H7 (cell line): ENCODE data around the gene DDA1. TPM values are rescaled to one million over a fixed set of nuclear protein-coding genes. Genes with fewer than 3 reads are reported as not detected.
"Not testable (repeated sequence)": the region's sequence is repeated elsewhere in the genome, so short reads cannot be mapped to it uniquely, and the experiment has no call there.

ENCODE experiments used
- DNase-seq: peaks from one replicate; pipeline ENCODE4 v3.0.0; 2012
- H3K27me3 ChIP-seq: 2 replicates; pipeline ENCODE4 v1.6.0; 2011; ENCODE audit warnings: mild to moderate bottlenecking, low read length; ENCODE audit not compliant: control insufficient read depth, insufficient read depth
- H3K36me3 ChIP-seq: replicated peaks from 2 replicates; pipeline ENCODE4 v1.5.1; 2011; ENCODE audit warnings: low read length; ENCODE audit not compliant: control insufficient read depth, insufficient read depth
- H3K4me3 ChIP-seq: 2 replicates; pipeline ENCODE4 v1.5.1; 2011; ENCODE audit warnings: low read depth, mild to moderate bottlenecking, control low read depth, low read length, moderate library complexity; ENCODE audit not compliant: insufficient read depth
- total RNA-seq: library from RNA; depleted of rRNA; stranded (reverse); fragments of >200 nt; shearing (Covaris generic); gene quantifications from 2 replicates; pipeline ENCODE4 v1.2.3, GENCODE V29; 2014

Gene DDA1
- total RNA-seq, 1 experiment from 2014 or later: 50.8 TPM

- Histone ChIP-seq H3K36me3 (peaks cover 21% of the 10 kb centered on the region), H3K4me3 (peak within 1 kb of the TSS; percentile 68), H3K27me3 (peaks cover 6% of the 10 kb centered on the region; the same call in 1 of the 2 replicates)
- DNase-seq: peak; percentile 91
Measured at GRCh38 chr19:17281391-17282304, 27.7 kb upstream of the DDA1 start, which contains the start of gene ANKLE1. ANKLE1 (plus strand) TSS chr19:17281901; CDS start chr19:17281921, 20 bp downstream.

GRCh38 chr19:17282488-17283125, 26.8 kb upstream of the DDA1 start:
- DNase-seq: peak; percentile 97
- Histone ChIP-seq H3K4me3 (peak overlapping the region; percentile 68), H3K27me3 (peaks cover 6% of the 10 kb centered on the region; the same call in 1 of the 2 replicates), H3K36me3 (peaks cover 17% of the 10 kb centered on the region)

- no peak for DNase-seq
- Histone ChIP-seq H3K4me3 (no peak overlapping the region), H3K36me3 (peaks cover 17% of the 10 kb centered on the region), H3K27me3 (peaks cover 6% of the 10 kb centered on the region; the same call in 1 of the 2 replicates)
Measured at GRCh38 chr19:17283504-17283996, 25.8 kb upstream of the DDA1 start.

GRCh38 chr19:17285415-17286135, 23.8 kb upstream of the DDA1 start:
- peaks cover 6% of the 10 kb centered on the region; the same call in 1 of the 2 replicates for H3K27me3 ChIP-seq
- no peak for DNase-seq
- H3K36me3 ChIP-seq: peaks cover 15% of the 10 kb centered on the region
- no peak overlapping the region for H3K4me3 ChIP-seq

GRCh38 chr19:17286263-17286662, 23.1 kb upstream of the DDA1 start:
- Histone ChIP-seq H3K4me3 (no peak overlapping the region), H3K27me3 (peaks cover 6% of the 10 kb centered on the region; the same call in 1 of the 2 replicates), H3K36me3 (peaks cover 15% of the 10 kb centered on the region)
- no peak for DNase-seq

GRCh38 chr19:17286752-17287151, 22.6 kb upstream of the DDA1 start:
- peaks cover 15% of the 10 kb centered on the region for H3K36me3 ChIP-seq
- H3K4me3 ChIP-seq: no peak overlapping the region
- peaks cover 6% of the 10 kb centered on the region; the same call in 1 of the 2 replicates for H3K27me3 ChIP-seq
- DNase-seq: no peak

GRCh38 chr19:17289489-17289888, 19.9 kb upstream of the DDA1 start:
- Histone ChIP-seq H3K36me3 (peaks cover 5% of the 10 kb centered on the region), H3K4me3 (no peak overlapping the region), H3K27me3 (no peaks in the 10 kb centered on the region)
- DNase-seq: peak; percentile 99

GRCh38 chr19:17292301-17293074, 16.9 kb upstream of the DDA1 start:
- Histone ChIP-seq H3K4me3 (peak overlapping the region; percentile 56), H3K27me3 (no peaks in the 10 kb centered on the region), H3K36me3 (no peaks in the 10 kb centered on the region)
- DNase-seq: peak; percentile 100

GRCh38 chr19:17293605-17294004, 15.8 kb upstream of the DDA1 start:
- Histone ChIP-seq H3K36me3 (peaks cover 1% of the 10 kb centered on the region; the same call in 1 of the 2 replicates), H3K4me3 (peak overlapping the region; percentile 56; the same call in 1 of the 2 replicates), H3K27me3 (no peaks in the 10 kb centered on the region)
- no peak for DNase-seq

- H3K4me3 ChIP-seq: peak overlapping the region; percentile 24; the same call in 1 of the 2 replicates
- peak; percentile 97 for DNase-seq
Measured at GRCh38 chr19:17294051-17294891, 15.1 kb upstream of the DDA1 start.

GRCh38 chr19:17295551-17295950, 13.8 kb upstream of the DDA1 start:
- not testable (repeated sequence) for DNase-seq

More at GRCh38 chr19:17294051-17294891, 15.1 kb upstream of the DDA1 start:
- no peaks in the 10 kb centered on the region for H3K27me3 ChIP-seq
- peaks cover 1% of the 10 kb centered on the region; the same call in 1 of the 2 replicates for H3K36me3 ChIP-seq

GRCh38 chr19:17296273-17296672, 13.1 kb upstream of the DDA1 start:
- Histone ChIP-seq H3K4me3 (no peak overlapping the region), H3K27me3 (no peaks in the 10 kb centered on the region), H3K36me3 (peaks cover 1% of the 10 kb centered on the region; the same call in 1 of the 2 replicates)
- no peak for DNase-seq

More at GRCh38 chr19:17295551-17295950, 13.8 kb upstream of the DDA1 start:
- H3K27me3 ChIP-seq, H3K4me3 ChIP-seq, H3K36me3 ChIP-seq: not testable (repeated sequence)

- Histone ChIP-seq H3K27me3 (no peaks in the 10 kb centered on the region), H3K36me3 (peaks cover 1% of the 10 kb centered on the region; the same call in 1 of the 2 replicates), H3K4me3 (no peak overlapping the region)
- DNase-seq: no peak
Measured at GRCh38 chr19:17296976-17297375, 12.4 kb upstream of the DDA1 start.
